WI38 (cell line): Measurements from ENCODE around the gene FBN2.

Source experiments
- H3K4me3 ChIP-seq: 2 replicates; pipeline ENCODE4 v1.5.1; 2011; ENCODE audit warnings: low read depth, mild to moderate bottlenecking, control low read depth, low read length
- CTCF ChIP-seq: IDR thresholded peaks from 2 replicates; pipeline ENCODE4 v1.5.1; 2012; ENCODE audit warnings: low read depth, mild to moderate bottlenecking, control low read depth, low read length

The FBN2 gene

GRCh38 chr5:128397876-128398275, 140.2 kb downstream of the FBN2 start:
- no peak for TF ChIP-seq CTCF
- no peak overlapping the region for H3K4me3 ChIP-seq

- H3K4me3 ChIP-seq, result no peak overlapping the region
- TF ChIP-seq CTCF, result no peak
Observed at GRCh38 chr5:128395073-128395472, 143.0 kb downstream of the FBN2 start.

GRCh38 chr5:128384068-128384467, 154.0 kb downstream of the FBN2 start:
- TF ChIP-seq CTCF, result no peak
- H3K4me3 ChIP-seq, result no peak overlapping the region

GRCh38 chr5:128380337-128380736, 157.7 kb downstream of the FBN2 start:
- H3K4me3 ChIP-seq, result no peak overlapping the region
- TF ChIP-seq CTCF, result no peak

- TF ChIP-seq CTCF, result no peak
- no peak overlapping the region for H3K4me3 ChIP-seq
Observed at GRCh38 chr5:128378632-128379031, 159.4 kb downstream of the FBN2 start.

GRCh38 chr5:128378196-128378595, 159.8 kb downstream of the FBN2 start:
- TF ChIP-seq CTCF, result no peak

GRCh38 chr5:128376577-128376976, 161.5 kb downstream of the FBN2 start:
- no peak overlapping the region for H3K4me3 ChIP-seq
- TF ChIP-seq CTCF, result no peak

More at GRCh38 chr5:128378196-128378595, 159.8 kb downstream of the FBN2 start:
- H3K4me3 ChIP-seq, result no peak overlapping the region
